HG03520 (cell line): ENCODE results near the gene PCDH9.

Experiments used
- ATAC-seq: cut with Tn5 transposase; IDR thresholded peaks from one replicate; pipeline ENCODE4 v1.9.1; 2021; ENCODE audit warnings: mild to moderate bottlenecking, moderate library complexity; ENCODE audit not compliant: unreplicated experiment

The PCDH9 gene

DNA sequence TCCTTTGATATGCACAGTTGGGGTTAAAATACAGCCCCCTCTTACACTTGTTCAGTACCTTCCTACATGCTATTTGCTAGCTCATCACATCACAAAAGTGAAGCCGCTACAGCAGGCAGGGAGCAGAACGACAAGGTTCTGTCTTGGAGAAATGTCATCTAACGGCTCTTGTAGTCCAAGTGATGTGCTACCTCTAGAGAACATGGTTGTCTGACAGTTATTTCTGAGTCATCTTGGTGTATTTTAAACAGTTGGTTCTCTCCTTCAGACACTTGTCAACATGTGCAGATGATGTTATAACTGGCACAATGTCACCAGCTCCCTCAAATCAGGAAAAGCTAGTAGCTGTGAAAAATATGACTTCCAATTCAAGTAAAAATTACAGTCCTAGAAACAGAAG is 865.0 kb downstream of the PCDH9 start:
- ATAC-seq: no peak

DNA sequence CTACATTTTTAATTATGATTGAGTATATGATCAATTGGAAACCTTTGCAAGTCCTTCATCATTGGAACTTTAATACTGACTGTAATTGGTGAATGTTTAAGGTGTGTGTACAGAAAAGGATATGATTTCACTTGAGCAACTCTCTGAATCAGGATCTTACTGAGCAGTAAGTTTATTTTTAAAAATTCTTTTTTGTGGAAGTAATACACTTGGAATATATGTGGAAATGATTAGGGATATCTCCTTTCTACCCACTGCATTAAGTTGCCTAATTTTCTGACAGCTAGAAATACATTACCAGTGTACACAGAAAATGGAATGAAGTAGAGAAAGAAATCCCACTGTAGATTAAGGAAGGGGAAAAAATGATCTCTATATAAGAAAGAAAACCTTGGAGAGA is 865.8 kb downstream of the PCDH9 start:
- ATAC-seq: no peak

DNA sequence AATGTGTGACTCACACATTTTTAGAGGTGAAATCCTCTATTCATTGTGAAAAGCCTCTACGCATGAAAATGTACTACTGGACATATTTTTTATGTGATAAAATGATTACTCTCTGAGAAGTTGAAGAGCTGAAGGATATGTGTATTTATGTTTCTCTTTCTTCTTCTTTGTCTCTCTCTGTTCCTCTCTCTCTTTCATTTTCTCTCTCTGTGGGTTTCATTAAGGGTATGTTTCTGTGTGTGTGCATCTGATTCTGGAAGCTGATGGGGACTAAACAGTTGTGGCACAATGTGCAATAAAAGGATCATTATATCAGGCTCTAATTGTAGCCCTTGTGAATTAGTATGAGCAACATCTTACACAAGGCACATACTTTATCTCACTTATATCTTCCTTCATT is 867.7 kb downstream of the PCDH9 start:
- ATAC-seq: peak; percentile 39

DNA sequence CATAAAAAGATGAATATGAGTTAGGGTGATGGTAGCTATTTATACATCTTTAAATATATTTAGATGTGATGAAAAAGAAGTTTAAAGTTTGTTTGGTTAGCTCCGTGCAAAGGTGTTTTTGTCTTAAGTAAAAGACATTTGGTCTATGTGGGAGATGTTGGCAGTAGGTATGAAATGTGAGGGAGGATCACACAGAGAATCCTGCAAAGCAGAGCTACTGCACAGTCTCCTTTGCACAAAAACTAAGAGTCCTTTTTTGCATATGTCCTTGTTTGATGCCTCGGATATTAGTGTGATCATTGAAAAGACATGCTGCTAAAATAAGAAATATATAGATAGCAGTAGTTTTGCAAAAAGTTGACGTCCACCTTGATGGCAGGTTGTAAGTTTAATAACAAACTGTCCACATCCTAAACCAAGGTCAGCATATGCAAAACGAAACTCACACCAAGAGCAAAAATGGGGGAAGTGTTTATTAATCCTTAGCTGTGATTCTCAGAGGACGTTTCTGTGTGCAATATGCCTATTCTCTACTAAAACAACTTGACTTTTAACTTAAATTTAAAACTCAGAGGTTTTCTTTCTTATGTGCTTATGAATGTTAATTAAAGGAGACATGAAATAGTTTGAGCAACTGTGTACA is 870.1 kb downstream of the PCDH9 start:
- no peak for ATAC-seq

DNA sequence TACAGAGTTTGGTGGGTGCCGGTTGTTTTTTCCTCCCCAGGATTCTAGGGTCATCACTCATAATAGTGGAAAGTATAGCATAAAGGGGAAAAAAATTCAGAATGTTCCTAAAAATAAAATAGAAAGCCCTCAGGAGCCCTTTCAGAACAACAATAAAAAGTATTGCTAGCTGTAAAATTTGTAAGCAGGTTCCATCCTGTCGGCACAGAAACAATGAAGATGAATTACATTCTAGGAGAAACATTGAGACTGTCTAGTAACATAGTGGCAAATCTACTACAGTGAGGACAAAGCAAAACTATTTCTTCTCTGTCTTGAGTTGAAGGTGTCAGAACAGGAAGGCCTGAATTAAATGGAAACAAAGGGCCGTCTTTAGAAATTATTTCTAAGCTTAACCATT is 870.7 kb downstream of the PCDH9 start:
- ATAC-seq: no peak

DNA sequence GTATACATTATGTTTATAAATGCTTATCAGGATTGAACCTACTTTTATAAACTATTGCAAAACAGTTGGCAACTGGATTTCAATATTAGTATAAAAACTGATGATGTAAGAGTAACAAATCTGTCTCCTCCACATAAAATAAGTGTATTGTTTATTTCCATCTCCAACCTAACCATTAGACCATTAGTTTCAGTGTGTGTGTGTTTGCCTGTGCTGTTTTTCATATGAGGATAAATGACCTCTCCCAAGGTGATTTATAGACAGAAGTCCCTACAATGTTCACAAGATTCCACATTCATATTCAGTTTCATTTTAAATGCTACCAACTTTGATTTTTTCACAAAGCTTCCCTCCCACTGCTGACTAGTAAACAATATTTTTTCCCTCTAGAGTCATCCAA is 871.6 kb downstream of the PCDH9 start:
- ATAC-seq: no peak

DNA sequence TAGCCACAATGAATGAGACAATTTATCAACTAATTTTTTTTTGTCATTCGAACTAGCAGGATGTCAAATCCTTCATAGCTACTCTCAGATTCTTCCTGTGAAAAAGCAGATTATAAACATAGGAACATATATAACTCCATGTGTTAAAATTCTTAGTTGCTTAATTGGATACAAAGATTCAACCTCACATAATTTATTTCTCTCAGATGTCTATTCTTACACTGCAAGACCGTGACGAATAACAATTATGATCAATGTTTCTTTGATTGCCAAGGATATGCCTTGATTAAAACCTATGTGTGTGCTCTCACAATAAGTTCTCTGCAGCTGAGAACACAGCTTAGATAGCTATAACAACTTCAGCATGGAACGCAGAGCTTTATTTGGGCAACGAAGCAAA is 872.7 kb downstream of the PCDH9 start:
- ATAC-seq: no peak

DNA sequence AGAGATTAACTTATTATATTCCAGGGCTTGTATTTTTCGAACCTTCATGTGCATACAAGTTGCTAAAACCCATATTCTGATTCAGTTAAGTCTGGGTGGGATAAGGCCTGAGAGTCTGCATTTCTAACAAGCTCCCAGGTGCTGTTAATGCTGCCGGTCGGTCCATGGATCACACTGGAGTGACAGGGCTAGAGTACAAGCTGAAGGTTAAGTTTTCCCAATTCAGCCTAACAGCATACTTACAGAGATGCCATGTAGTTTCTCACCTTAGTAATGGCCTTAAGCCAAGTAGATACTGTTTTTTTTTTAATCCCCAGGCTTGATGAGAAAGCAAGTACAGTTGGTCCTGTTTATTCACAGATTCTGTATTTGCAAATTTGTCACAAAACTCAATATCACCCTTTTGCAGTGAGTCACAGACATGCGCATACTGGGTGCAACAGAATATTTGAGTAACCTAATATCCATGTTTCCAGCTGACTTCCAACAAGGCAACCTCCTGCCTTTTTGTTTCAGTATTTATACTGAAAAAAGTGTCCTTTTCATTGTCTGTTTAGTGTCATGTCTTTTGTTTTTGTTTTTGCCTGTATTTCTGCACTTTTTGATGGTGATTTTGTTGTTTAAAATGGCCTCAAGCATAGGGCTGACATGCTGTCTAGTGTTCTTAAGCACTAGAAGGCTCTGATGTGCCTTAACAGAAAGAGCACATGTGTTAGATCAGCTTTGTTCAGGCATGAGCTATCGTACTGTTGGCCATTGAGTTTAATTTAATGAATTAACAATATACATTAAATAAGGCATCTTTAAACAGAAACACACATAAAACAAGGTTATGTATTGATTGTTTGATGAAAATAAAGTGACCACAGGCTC is 875.0 kb downstream of the PCDH9 start:
- ATAC-seq: no peak

DNA sequence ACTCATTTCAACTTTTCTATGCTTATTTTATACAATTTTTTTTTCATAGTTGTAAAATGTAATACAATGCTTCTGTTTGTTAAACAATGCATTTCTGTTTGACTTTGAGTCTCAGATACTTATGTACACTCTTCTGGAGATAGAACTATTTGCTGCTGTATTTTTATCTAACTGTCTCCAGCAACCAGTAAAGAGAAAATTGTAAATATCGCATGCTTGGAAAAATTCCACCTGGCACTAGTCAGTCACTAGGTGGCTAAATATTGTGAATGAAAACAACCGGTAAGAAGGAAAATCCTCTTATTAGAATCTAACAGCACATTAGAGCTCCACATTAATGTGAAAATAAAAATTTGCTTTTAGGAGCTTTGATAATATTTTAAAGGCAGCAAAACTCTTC is 876.5 kb downstream of the PCDH9 start:
- ATAC-seq: no peak

DNA sequence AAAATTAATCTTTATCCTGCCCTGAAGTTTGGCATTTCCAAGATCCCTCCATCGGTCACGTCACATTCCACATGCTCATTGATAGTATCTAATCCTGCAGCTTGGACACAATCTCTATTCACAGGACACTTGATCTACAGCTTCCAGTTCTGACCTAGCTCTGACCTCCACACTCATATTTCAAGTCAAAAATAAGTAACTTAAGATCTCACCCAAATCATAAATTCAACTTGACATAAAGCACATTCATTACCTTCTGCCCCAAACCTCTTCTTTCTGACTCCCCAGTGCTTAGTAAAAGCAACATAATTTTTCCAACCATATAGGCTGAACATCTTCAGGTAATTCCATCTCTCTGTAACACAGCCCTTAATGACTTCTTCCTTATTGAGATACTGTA is 880.2 kb downstream of the PCDH9 start:
- no peak for ATAC-seq

DNA sequence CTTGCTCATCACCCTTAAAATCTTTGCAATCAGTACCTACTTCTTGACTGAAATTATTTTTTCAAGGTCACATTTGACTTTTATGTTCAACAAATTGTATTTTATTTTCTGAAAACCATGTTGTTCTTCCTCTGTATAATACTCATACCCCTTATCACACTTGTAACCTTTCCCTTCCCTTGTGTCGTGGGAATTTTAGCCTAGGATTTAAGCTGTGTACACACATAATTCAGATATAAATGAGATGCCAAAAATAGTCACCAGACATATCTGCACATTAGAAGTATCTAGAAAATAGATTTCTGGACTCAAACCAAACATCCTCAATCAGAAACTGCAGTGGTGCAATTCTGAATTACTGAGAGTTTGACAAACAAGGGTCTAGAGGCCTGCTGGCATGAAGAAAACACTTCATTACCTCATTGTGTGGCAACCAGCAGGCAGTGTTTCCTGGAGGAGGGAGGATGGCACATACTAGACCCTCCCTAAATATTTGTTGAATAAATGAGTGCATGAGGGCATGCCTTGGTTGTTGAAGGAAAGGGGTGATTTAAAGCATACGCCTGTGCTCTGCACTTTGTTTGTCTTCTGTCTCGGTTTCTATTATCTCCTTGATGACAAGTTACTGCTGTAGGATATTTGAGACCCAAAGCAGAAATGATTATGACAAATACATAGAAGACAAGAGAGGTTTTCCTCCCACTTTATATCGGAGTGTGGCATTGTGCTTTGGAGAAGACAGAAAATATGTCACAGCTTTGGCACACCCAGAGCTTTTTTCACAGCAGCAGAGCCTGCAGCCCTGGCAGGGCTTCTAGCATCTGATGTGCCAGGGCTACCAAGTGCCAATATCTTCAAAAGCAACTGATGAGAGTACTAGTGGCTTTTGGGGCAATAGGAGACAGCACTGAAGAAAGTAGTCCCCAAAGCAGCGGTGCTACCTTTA is 881.1 kb downstream of the PCDH9 start:
- no peak for ATAC-seq

DNA sequence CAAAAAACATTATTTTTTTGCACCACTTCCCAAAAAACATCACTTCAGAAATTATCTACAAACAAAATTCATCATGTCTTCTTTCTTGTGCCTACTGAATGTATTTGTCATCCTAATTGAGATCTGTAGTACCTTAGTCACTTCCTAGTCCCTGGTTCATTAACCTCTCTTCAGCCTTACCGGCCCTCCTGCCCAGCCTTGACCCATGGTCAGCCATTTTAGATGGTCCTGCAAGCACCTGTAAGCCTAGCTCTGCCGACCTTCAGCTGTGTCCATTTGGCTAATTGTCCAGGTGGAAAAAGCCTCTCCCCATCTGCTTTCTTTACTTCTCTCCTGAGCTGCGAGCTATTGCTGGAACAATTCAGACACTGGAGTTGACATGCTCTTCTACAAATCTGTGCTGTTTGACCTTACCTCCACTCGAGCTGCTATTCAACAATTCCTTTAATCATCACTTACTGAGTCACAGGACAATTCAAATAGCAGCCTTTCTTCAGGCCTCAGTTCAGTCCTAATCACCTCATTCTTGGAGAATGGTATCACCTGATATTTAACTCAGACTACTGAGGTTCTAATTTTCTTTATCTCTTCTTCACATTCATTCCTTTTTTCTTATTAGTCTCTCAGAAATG is 882.5 kb downstream of the PCDH9 start:
- ATAC-seq: no peak

DNA sequence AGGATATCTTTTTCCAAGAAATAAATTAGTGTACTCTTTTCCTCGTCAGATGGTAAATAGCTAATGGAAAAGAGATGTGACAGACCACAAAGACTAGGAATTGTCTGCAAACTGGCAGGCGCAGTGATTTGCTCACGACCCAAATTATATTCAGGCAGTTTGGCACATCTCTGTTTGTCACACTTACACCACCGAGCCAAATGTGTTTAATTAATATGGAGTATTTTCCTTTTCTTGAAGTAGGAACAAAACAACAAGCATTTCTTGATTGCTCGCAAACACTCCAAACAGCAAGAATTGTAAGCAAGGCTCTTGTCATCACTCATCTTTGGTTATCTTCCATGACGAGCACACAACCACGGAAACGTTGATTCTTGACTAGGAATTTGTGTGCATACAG is 884.2 kb downstream of the PCDH9 start:
- ATAC-seq: no peak

DNA sequence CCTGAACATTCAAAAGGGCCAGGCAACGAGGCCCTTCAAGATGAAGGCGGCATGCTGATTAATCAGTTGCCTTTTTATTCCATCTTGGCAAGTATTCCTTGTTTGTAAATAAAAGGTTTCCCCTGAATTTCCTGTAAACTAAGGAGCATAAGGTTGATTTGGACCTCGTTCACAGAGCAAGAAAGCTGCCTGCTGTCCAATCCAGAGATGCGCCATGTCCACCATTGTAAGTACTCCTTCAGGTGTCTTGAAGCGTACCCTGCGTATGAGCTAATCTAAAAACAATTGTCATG is 884.7 kb downstream of the PCDH9 start:
- ATAC-seq: no peak

DNA sequence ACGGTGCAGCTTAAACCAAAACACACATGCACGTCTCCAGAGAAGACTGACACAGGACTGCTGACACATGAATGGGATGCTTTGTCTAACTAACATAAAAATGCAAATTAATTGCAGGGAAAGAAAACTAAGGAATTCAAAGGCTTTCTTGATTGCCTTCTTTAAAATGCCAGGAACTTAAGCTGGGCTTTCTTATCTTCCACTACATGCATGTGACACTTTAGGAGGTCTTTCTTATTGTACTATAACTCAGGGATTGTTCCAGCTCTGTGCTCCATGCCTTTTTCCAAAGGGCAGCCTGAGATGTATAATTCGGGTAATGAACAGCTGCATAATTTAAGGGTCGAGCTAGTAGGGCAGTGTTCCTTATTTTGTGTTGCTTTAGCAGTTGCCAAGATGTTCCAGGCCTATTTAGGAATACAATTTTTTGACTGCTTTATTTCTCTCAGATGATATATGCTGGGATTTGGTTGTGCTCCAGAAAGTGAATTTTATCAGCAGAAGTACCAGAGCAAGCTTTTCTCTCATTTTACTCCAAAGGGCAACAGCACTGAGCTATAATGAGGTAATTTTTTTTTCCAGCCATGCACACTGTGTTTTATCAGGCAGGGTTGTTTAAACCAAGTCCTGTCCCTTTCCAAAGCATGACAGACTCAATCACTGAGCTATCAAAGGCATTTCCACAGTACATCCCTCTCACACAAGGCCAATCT is 885.2 kb downstream of the PCDH9 start:
- ATAC-seq: no peak

DNA sequence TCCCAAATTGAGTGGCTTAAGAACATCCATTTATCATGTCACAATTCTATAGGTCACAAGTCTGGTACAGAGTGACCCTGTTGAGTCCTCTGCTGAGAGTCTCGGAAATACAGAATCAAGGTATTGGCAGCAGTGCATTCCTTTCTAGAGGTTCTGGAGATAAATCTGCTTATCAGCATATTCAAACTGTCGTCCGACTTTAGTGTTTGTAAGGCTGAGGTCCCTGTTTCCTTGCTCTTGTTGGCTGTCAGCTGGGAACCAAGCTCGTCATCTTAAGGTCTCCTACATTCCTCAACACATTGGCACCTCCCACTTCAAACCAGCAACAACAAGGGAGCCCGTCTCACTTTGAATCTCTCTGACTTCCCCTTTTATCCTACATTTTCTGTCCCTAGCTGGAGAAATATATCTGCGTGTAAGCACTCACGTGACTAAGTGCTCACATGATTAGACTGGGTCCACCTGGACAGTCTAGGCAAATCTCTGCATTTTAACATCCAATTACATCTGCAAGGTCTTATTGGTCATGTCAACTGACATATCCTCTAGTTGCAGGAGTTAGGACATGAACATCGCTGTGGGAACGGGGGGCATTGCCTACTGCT is 886.8 kb downstream of the PCDH9 start:
- no peak for ATAC-seq

DNA sequence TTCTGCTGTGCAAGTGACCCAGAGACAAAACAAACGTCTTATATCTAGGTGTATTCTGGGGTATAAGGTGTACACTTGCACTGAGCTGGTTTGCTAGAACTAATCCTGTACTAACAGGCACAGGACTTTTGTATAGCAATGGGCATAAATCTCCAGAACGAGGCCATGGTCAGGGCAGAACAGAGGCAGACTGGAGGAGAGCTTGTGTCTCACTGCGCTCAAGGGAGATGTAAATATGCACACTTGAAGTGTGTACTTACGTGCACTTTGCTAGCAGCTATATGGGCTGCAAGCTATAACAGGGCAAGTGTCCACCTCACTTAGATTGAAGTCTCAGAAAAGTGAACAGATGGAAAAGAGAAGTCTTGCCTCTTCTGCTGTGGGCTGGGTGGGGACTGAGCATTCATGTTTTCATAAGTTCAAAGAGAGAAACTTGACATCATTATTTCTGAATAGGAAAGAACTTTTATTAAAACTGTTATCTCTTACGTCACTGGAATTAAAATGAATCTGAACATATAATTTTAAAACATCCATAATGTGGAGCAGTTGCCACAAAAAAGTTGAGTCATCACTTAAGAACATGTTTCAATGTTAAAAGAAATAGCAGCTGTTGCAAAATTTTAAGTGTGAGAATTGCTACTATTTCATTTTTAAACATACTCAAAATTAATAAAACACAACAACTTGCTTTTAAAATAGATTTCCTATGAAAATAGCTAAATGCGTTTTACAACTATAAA is 888.3 kb downstream of the PCDH9 start:
- no peak for ATAC-seq

DNA sequence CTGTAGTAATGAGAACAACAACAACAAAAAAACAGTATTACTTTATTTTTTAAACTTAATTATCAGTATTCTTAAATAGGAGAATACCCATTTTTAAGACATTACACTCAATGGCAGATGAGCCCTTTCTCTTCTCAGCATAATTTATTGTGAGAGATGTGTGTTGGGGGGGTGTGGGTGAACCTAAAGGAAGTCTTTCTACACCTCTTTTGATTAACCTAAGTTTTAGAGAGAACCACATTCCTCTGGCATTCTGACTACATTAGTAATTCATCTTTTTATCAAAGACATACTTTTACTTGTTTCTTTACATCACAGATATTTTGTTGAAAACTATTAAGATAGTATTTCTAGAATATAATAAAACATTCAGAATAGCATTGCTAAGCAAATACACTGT is 890.9 kb downstream of the PCDH9 start:
- no peak for ATAC-seq

DNA sequence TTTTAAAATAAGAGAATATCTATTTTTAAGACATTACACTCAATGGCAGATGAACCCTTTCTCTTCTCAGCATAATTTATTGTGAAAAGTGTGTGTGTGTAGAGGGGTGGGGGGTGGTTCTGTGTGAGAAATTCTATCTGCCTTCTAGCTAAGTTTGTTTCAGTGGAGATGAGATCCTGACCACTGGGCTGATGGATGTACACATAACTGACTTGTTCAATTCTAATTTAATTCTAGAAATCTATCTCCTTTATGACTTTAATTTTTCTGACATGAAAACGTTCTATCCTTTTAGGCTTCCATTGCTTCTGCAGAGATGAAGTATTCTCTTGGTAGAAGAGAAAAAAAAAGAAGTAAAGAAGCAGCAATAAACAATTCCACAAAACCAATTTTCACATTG is 891.6 kb downstream of the PCDH9 start:
- no peak for ATAC-seq

DNA sequence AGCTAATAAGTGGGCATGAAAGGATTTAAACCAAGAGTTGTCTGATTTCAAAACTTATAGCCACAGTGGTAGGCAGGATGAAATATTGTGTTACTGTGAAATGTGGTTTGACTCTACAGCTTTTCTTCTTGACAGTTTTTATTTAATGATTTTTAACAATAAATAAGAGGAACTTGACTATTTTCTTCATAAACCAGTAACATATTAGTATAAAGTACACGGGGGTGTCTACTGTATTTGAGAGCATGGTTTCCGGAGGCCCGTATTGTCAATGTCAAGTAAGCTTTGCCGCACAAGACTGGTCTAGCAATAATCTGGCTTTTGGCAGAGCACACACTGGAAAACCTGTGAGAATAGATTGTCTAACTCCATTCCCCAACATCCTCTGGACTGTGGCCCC is 894.5 kb downstream of the PCDH9 start:
- no peak for ATAC-seq
